Measurements from ENCODE around the gene POT1.

Gene POT1

DNA sequence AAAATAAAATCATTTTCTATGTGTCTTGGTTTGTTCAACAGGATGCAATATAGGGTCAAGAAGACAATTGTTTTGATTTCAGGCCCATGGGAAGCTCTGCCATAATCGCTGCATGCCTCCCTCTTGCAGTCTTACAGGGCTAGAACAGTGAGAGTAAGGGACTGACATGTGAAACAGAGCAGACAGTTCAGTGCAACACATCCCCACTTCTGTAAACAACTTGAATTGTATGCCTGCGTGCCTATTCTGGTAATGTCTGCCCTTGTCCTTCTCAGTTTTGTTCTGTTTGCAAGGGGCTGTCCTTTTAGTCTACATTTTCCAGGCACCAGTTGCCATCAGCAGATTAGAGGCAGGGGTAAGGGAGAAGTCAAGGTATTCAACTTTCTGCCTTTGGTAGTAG, 129.2 kb downstream of the POT1 start:
- DNase-seq = no peak

GRCh38 chr7:124799448-124799847, 130.2 kb downstream of the POT1 start:
- no peak for DNase-seq

DNA sequence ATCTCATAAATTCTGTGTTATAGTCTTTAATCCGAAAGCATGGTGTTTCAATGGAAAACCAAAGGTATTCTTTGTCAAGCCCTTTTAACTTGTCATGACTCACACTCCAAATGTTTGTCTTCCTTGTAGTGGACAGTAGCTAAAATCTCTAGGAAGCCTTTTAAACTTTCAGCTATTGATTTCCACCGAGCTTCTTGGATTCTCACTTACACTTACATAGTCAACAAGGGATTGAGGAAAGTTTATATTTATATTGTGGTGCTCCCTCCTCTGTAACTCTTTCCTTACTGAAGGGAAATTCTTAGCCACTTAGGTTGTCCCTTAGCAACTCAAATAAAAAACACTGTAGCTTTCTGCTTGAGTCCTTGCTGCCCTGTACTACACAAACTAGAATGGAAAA, 132.9 kb downstream of the POT1 start:
- DNase-seq = no peak

- DNase-seq = no peak
Measured at GRCh38 chr7:124792696-124793095, 136.9 kb downstream of the POT1 start.

DNA sequence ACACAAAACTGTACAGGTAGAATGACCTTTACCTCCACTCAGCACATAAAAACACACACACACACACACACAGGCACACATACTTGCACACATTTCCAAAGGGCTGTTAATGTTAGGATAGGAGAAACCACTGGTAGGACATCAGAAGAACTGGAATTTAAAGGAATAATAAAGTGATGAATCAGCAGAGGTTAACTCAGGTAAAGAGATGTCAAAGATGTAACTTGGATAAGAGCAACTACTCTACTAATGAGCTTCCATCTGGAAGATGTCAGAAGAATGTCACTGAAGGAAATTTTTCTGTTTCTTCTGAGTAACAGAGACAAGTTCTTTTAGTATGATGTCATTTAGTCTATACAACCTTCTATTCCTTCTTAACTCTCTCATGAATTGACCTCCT, 137.6 kb downstream of the POT1 start:
- no peak for DNase-seq

DNA sequence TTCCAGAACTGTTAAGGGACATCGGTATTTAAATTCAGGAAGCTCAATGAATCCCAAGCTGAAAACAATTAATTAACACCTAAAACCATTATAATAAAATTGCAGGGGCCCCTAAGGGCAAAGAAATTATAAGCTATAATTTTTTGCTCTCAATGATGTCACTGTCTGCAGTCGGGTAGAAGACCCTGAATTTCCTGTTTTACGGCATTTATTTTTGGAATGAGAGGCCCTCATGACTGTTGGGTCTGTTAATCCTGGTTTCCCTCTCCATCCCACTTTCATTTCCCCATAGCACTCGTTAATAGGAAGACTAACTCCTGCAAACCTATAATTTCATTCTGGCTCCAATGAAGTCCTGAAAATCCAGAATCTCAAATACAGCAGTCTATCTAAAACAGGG, 138.2 kb downstream of the POT1 start:
- no peak for DNase-seq

GRCh38 chr7:124790645-124791044, 139.0 kb downstream of the POT1 start:
- DNase-seq = no peak

DNA sequence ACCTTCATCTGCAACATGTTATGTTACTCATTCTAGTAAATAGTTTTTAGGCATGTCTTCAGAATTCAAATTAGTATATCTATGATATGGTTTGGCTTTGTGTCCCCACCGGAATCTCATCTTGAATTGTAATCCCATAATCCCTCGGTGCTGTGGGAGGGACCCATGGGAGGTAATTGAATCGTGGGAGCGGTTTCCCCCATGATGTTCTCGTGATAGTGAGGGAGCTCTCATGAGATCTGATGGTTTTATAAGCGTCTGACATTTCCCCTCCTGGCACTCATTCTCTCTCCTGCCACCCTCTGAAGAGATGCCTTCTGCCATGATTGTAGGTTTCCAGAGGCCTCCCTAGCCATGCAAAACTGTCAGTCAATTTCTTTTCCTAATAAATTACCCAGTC, 143.6 kb downstream of the POT1 start:
- no peak for DNase-seq

DNA sequence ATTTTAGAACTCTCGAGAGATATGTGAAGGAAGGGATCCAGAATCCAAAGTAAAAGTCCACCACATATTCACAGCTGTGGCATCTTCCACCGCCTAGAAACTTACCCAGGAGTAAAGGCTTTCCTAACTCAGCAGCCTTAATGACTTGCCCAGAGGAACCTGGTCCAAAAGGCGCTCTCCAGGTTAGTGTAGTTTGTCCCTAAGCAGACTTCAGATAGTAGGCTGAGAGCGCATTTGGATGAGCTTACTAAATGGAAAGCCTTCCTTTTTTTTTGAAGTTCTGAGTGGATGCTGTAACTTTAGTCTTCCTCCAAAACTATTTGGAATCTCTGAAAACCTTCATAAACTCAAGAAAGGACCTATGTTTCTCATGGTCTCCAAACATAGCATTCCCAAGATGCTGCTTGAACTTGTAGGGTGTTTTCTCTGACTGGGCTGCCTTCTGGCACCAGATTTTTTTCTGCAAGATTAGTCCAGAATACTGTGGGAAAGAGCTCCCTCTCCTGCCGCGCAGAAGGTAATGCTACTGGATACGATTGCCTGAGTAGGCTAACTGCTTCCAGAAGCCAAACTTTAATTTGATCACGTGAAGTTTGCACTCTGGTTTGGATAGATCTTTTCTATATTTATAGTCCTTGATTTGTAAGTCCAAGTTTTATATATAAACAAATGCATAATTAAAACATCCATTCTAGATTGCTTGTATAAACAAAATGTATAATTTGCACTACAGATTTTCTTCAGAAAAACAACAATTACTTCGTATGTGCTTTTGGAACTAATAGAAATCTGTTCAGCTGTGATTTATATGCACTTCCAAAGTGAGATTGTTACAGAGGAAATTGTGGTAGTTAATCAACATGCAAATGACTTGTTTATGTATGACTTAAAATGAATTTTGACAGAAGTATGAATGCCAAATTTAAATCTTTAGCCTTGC, 144.5 kb downstream of the POT1 start:
- no peak for DNase-seq

- DNase-seq = no peak
Measured at GRCh38 chr7:124783271-124783670, 146.4 kb downstream of the POT1 start.

DNA sequence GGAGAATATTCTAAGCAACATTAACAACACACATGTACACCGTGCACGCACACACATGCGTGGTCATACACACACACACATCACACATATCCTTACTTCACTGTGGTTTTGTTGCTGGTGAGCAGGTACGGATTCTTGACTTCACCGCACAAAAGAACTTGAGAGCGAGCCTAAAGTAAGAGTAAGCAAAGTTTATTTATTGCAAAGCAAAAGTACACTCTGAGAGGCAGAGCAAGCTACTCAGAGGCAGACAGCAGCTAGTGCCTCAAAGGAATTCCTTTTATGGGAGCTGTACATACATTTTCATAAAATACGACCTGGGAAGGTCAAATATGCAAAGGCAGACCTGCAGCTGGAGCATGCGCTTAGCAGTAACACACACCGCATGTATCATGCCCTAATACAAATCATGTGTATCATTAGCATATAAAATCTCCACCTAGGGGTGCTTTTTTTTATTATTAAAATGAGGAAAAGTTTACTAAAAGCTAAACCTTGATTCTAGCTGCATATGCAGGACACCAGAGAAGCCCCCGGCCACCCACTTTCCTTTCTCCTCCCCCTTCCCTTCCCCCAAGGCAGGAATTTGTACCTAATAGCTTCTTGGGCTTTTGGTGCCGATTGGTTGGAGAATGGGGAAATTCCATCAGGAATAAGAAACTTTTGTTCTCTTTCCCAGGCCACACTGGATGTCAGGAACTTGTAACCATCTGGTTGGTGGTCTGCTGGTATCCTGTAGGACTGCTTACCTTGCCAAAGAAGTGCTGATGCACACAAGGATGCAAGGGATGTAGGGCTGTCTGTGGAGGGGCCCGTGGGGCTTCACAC, 147.5 kb downstream of the POT1 start:
- DNase-seq = no peak

GRCh38 chr7:124781418-124781817, 148.2 kb downstream of the POT1 start:
- DNase-seq = no peak

- no peak for DNase-seq
Measured at GRCh38 chr7:124780608-124781007, 149.0 kb downstream of the POT1 start.

GRCh38 chr7:124780056-124780455, 149.6 kb downstream of the POT1 start:
- no peak for DNase-seq

DNA sequence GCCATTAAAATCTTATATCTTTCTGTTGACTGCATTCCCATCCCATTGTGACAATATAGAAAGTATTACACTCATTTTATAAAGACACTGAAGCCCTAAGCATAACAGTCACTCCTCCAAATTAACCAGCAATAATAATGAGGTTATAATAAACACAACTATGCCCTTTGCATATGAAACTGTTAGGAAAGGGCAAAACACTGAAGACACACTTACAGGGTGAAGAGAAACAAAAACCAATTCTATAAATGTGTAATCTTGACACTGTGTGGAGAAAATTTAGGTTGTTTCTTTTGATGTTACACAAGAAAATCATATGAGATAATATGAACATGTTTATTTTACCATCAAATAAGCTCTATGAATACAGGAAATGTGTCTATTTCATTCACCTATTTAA, 150.0 kb downstream of the POT1 start:
- DNase-seq = no peak

GRCh38 chr7:124779194-124779593, 150.4 kb downstream of the POT1 start:
- DNase-seq = no peak

DNA sequence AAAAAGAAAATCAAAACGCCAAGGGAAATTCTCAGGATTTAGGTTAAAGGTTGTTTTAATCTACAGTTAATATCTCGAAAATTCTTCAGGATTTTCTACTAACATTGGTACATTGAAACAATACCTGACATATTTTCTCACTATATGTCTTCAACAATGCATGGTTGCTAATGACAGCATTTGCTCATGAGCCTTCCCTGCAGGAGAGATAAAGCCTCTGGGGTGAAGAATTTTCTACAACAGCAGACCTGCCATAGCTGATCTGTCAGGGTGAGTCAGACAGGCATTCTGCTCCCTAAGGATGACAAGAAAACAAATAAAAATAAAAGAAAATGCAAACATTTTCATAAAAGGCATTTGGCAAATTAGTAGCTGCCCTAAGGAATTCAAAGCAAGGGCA, 152.4 kb downstream of the POT1 start:
- DNase-seq = no peak

DNA sequence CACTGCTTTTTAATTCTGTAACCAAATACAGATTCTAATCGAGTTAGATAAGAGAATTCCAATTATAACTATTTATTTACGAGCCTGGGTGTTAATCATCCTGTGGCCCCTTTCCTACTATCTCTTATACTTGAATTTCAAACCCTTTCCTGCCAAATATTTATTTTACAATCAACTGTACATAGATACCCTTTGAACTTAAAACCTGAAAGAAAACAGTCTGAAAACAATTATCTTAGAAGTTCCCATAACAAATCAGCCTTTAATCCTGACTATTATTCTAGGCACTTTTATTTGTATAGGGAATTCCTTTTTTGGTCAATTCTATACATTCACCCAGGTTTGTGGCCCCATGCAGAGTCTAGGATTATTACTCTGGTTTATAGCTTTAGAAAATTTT, 153.5 kb downstream of the POT1 start:
- DNase-seq = no peak

DNA sequence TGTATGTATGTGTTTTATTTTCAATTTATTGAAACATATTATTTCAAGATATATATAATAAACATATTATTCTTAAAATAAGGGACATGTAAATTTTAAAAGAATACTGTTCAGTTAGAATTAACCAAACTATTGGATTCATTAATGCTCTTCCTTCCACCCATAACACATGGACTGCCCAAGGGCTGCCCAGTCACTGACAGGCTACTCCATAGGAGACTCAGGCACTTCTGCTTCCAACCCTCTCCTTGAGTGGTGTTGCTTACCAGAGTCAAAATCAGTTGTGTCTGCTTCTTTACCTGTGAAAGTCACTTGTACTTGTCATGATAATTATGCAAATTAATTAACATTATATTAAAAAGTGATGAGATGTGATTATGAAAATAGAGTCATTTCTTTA, 154.2 kb downstream of the POT1 start:
- no peak for DNase-seq

DNA sequence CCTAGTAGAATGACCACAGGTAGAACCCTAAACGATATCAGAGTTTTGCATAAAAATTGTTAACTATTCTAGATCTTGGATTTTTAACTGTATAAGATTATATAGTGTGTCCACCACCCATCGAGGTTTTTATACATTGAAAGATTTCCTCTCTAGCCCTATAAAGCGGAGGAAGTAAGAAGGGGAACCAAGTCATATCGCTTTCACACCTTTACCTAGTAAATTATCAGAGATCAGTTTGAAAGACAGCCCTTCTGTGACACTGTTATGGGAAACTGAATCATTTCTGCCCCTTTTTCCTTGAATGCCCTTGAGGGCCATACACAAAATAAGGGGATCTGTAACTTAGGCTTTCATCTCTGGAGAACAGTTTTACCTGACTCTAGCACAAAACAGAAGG, 155.7 kb downstream of the POT1 start:
- no peak for DNase-seq

GRCh38 chr7:124773339-124773738, 156.3 kb downstream of the POT1 start:
- no peak for DNase-seq
